GDM1 (cell line): Measurements from ENCODE around the gene EPHA8.

Experiments
- DNase-seq: peaks from one replicate; lab custom pipeline; 2025; lab: John Stamatoyannopoulos, UW

Gene EPHA8

DNA sequence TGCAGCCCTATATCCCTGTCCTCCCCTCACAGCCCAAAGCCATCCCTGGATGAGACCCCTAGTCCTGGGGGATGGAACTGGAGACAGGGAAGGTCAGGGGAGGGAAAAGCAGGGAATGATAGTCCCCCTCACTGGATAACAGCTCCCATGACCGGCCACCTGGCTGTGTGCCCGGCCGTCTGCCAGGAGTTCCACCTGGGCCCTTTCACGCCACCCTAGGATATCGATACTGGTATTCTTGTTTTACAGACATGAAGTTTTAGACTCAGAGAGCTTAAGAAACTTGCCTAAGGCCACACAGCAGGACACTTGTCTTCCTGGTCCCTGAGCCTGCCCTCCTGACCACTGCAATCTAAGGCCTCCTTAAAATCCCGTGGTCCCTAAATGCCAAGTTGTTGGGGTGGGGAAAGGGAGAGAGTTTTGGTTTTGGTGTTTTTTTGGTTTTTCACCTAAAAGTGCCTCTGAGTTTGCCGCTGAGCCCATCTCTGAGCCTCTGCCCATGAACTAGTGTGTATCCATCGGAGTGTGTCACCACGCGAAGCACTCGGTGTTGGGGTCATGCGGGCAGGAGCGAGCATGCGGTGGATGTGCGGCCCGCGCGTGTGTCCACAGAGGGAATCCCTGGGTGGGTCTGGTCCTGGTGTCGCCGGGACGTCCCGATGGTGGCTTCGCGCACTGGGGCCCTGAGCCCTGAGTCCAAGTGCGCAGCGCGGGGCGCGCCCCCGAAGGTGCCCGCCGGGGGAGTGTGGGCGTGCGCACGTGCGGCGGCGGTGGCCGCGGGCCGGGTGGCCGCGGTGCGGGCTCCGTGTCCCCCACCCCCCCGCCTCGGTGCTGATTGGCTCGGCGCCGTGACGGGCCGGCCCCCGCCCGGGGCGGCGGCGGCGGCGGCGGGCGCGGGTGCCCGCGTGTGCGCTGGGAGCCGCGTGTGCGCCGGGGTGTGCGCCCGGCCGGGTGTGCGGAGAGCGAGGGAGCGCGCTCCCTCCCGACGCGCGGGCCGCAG is at the start of gene EPHA8:
EPHA8 (plus strand) TSS at position 906 of the 1,000 bp plus-strand sequence. CDS start 147 bp downstream, outside the sequence.
- no peak for DNase-seq

DNA sequence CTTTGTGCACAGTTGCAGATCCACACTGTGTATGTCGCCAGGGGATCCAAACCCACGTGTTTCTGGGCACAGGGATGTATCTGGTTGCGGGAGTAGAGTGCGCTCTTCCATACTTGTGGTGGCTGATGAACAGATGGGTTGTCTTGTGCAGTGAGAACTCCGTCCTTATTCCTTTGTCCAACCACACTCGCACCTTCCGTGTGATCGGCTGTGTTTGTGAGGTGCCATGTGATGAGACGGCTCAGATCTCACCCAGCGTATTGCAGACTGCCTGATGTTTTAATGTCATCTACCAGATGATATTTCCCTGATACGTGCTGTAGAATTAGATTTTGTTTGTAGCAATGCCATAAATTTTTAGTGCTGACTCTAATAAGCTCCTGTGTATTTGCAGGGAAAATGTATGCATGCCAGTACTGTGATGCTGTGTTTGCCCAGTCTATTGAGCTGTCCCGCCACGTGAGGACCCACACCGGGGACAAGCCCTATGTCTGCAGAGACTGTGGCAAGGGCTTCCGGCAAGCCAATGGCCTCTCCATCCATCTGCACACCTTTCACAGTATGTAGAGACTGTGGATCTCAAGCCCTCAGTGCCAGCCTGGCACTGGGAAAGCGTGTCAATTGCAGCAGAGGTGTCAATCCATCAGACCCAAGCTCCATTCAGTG is 46.2 kb upstream of the EPHA8 start:
- no peak for DNase-seq

DNA sequence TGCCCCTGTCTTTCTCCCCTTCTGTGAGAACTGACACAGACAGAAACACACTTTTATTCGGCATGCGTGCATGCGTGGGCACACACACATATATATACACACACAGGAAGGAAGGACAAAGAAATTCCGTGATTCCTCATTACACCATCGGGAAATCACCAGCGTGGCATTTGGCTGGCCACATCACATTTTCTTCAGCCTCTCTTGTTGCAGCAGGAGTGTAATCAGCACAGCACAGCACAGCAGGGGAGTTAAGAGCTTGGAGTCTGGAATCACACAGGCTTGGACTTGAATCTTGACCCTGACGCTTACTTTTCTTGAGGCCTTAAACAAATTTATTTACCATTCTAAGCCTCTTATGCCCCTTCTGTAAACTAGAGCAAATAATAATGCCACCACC is 45.3 kb upstream of the EPHA8 start:
- DNase-seq = no peak

DNA sequence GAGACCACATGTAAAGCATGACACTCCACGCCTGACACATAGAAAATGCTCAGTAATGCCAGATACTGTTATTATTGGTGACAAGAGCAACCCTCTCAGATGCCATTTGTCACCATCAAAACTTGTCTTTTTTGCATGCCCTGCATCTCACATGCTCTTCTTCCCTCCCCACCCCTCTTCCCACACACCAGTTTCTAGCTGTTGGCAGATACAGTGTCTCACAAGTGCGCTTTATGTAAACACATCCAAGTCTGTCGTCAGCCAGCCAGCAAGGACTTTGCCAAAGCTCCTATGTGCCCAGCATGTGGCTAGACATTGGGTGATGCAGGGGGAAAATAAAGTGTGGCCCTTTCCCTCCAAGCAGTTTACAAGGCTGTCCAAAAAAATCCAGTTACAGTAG is 44.9 kb upstream of the EPHA8 start:
- no peak for DNase-seq

DNA sequence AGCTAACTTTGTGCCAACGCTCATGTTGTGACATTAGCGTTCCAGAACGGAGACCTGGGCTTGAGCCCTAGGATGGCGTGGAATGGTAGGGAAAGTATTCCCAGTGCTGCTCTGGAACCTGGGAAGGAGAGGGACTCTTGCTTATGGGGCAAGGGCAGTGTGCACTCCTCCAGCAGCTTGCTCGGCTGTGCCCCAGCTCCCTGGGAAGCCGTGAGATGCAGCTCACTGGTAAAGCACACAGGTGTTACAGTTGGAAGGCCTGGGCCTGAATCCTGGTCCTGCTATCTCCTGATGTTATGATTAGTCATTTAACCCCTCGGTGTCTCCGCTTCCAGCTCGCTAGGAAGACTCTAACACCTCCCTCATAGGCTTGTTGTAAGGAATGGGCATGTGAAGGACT is 42.4 kb upstream of the EPHA8 start:
- DNase-seq = no peak

DNA sequence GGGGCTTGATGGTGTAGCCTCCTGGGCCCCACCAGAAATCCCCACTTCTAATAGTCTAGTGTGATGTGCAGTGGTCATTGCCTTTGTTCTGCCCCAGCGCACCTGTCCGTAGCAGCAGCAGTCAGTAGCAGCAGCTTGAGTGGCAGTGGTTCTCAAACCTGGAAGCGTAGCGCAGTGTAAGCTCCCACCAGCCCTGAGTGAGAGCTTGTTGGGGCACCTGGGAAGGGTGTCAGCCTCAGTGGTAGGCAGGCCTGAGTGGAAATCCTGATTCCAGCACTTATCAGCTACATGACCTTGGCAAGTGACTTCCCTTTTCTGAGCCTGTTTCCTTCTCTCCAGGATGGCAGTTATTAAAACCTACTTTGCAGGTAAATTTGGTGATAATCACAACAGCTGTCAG is 41.6 kb upstream of the EPHA8 start:
- DNase-seq = no peak

DNA sequence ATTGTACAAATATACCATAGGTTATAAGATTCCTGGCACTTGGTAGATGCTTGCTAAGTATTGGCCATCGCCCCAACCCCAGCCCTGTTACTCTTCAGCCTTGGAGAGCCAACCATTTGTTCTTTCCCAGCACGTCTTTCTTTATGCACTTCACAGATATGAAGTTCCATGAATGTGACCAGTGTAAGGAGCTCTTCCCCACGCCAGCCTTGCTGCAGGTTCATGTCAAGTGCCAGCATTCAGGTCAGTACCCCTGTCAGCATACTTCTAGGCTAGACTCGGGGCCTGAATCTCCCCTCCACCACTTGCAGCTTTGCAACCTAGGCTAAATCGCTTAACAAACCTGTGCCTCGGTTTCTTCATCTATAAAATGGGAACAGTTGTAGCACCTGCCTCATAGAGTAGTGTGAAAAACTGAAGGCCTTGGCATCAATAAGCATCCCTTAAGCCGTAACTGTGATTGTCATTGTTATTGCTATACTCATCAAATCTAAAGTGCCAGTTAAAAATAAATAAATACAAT is 41.0 kb upstream of the EPHA8 start:
- DNase-seq = no peak

DNA sequence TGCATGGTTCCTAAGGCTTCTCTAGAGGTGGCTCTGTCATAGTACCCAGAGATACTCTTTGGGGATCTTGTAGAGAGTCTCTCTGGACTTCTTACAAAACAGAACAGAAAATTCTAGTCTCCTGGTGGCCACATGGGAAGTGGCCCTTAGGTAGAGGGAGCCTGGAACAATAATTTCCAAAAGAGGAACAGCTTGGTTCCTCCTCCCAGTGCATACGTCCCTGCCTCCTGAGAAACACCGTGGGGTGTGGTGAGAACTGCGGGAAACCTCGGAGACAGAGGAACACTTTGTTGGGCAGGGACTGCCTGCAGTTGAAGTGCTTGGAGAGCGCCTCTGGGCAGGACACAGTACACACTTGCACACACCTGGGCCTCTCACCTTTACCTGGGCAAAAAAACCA is 38.8 kb upstream of the EPHA8 start:
- no peak for DNase-seq

DNA sequence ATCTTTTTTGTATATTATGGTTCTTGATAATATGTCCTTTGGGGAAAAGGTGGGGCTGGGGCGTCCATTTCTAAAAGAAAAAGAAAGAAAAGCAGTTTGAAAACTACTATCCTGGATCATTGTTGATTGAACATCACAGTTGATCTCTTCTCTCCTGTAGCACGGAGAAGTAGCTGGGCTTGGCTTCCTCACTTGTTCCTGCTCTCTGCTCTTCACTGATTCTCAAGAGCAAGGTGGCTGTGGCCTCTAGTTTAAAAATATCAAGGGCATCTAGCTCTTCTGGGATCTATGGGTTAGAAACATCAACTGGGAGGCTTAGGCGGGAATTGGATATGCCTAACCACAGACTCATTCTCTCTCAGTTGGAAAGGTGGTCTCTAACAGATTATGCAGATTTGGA is 38.1 kb upstream of the EPHA8 start:
- DNase-seq = no peak

DNA sequence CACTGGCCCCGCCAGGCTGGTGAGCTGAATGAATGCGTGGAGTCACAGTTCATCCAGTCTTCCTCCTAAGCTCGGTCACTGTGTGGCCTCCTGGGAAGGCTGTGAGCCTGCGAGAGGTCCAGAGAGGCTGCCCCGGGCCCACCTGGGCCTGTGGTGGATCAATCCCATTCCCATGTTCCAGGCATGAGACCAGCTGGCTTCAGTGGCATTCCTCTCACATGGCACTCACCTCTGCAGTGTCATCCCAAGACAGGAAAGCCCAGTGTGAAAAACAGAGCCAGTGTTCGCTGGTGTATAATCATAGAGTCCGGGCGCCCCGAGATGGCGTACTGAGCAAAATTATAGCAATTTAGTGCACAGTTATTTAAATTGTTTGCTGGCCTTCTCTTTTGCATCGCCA is 37.6 kb upstream of the EPHA8 start:
- DNase-seq = no peak

DNA sequence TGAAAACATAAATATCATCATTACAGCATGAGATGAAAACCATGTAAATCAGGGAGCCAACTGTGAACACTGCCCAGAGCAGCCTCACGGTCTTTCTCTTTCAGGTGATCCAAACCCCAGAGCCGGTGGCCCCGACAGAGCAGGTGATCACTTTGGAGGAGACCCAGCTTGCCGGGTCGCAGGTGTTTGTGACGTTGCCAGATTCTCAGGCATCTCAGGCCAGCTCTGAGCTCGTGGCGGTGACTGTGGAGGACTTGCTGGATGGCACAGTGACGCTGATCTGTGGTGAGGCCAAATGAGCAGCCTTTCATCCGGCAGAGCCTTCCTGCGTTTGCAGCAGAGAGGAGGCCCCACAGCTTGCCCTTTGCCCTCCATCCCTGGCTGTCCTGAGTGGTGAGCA is 37.2 kb upstream of the EPHA8 start:
- no peak for DNase-seq

DNA sequence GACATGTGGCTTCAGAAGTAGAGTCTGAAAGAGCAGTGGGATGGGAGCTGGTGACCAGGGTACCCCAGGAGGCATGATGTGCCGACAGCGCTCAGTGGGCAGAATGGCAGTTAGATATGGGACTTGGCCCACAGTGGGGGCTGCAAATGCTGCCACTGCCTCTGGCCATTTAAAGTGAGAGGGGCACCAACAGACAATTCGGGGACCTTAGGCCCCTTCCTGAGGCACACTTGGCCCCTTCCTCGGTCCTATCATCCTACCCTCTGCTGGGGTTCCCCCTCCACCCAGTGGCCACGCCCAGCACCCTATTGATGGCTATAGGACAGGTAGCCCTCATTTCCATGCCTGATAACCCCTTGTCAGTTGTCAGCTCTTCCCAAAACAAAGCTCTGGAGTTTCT is 36.6 kb upstream of the EPHA8 start:
- no peak for DNase-seq

DNA sequence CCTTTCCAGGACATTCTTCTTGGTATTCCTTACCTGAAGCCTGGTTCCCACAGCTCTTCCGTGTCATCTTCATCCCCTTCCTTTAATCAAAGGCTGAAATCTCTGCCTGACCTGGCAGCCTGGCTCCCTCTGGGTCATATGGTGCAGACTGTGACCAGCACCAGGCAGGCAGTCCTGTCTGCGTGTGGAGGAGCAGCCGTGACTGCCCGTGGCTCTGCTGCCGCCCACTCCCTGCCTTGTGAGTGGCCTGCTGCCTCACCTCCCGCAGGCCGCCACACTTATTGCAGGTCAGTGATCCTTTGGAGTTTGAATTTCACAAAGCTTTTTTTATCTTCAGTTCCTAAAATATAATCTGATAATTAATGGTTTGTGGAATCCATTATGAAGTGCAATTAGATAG is 36.2 kb upstream of the EPHA8 start:
- DNase-seq = no peak

DNA sequence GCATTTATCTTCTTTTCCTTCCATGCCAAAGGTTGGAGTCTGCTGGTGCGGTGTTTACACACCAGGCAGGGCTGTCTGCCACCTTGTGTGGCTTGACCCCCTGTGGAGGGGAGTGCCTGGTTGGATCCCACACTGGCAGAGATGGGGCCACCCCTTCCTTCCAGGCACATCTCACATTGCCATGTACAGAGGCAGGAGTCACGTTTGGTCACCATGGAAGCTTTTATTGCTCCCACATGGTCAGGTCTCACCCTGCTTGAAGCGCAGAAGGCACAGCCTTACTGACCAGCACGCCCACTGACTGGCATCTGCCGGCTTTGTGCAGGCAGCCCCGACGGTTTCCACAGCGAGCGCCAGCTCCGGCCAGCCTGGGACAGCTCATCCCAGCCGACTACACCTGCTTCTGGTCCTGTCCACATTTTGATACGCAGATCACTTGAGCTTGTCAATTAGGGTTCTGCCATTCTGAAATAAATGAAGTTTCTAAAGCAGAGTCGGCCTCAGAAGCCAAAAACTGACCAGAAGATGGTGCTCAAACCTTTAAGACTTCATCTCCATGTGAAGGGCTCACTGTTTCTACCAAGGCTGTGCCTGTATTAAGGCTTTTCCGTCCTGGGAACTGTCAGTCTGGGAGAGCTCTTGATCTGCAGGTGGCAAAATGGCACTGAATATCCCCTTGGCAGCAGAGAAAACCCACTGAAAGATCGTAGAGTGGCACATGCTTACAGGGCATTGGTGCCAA is 35.6 kb upstream of the EPHA8 start:
- no peak for DNase-seq

DNA sequence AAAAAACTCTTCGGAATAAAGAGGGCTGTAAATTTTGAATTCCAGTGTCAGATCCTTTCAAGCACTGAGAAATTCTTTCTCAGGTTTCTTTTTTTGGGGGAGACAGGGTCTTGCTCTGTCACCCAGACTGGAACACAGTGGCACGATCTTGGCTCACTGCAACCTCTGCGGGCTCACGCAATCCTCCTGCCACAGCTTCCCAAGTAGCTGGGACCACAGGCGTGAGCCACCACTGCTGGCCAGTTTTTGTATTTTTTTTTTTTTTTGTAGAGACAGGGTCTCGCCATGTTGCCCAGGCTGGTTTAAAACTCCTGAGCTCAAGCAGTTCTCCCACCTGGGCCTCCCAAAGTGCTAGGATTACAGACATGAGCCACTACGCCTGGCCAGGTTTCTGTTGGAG is 34.8 kb upstream of the EPHA8 start:
- no peak for DNase-seq

DNA sequence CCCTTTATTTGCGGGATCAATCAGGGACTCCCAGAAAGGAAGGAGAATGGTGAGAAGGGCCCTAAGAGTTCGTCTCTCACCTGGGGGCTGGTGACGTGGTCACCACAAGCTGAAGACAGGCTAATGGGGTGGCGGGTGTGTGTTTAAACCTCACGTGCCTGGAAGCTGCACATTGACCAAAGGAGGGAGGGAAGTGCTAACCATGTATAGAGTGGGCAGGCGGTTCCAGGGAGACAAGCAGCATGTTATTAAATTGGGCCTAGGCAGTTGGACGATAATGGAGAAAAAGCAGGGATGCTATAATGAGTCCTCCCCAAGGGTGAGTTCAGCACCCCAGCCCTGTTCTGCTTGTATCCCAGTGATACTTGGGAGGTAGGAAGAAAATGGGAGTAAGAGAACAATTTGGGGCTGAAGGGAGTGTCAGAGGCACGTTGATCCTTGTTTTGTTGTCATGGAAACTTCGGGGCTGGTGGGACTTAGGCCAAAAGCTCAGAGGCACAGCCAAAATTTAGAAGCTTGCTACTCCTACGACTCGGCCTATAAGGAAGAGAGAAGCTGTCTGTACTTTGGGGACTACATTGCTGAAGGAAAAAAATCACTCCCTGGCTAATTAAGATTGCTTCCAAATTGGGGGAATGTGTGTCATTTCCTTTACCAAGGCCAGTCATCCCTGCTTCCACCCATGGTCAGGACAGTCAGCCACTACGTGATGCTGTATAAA is 33.2 kb upstream of the EPHA8 start:
- DNase-seq = no peak

DNA sequence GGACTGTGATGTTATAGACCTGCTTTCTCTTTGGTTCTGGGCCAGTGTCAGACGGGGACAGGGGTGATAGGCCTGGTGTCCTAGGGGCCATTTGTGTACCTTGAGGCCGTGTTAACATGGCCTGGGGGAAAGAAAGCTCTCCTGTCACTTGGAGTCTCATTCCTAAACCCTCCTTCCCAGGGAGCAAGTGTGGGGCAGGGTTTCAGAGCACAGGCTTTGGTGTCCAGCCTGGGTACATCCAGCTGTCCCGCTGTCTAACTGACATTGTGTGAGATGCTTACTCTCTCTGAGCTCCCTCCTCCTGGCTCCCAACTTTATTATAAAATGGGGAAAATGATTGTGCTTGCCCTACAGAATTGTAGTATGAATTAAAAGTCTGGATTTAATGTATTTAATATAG is 32.6 kb upstream of the EPHA8 start:
- DNase-seq = no peak

DNA sequence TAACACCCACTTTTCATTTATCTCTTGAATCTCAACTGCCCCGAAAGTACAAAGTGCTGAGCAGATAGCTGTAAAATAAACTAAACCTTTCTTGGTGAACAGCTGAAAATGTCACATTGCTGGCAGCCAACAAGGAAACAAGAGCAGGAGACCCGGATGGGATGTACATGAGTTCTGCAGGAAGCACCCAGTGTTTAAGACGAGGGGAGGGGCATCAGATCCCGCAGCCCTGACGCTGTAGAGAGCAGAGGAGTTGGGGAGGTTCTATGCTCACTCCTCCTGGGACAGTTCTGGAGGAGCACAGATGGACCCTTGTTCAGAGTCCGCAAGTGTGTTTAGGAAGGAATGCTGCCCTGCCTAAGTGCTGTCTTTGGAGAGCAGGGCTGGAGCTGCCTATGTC is 32.0 kb upstream of the EPHA8 start:
- DNase-seq = no peak

DNA sequence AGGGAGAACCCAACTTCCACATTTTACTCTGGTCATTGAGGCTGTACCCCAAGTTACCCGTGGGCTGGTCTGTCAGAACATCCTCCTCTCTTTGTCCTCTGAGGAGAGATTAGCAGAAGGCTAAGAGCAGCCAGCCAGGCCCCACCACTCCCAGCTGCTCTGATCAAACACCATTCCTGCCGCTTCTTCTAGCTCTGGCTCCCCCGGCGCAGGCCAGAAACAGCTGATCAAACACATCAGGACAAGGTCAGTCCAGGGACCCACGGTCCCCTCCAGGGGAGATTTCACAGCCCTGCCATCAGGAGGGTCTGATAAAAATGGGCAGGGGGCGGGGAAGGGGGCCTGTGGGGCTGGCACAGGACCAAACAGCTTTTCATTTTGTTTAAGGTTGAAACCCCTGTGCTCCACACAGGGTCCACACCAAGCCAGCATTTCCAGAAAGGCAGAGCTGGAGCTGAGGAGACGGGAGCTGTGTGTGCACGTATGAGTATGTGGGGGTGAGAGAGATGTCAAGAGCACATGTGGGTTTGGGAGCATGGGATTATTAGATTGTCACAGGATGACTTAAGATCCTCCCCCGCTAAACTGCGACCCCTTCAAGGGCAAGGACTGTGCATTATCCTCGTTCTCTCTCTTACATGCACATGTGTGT is 29.9 kb upstream of the EPHA8 start:
- no peak for DNase-seq

DNA sequence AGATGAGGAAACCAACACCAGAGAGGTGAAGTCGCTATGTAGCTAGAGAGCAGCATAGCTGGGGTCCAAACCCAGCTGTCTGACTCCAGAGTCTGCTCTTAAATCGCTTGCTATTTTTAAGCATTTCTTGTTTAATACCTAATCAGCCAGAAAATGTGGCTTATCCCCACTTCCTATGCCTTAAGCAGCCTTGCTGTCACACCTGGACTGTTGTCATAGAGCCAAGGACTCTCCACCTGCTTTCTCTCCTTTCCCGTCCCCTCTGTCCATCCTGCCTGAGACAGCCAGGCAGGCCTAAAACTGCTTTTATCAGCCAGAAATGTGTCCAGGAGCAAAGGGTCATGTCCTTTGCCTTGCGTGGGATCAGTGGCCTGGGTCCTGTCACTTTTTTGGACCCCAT is 28.3 kb upstream of the EPHA8 start:
- DNase-seq = no peak

DNA sequence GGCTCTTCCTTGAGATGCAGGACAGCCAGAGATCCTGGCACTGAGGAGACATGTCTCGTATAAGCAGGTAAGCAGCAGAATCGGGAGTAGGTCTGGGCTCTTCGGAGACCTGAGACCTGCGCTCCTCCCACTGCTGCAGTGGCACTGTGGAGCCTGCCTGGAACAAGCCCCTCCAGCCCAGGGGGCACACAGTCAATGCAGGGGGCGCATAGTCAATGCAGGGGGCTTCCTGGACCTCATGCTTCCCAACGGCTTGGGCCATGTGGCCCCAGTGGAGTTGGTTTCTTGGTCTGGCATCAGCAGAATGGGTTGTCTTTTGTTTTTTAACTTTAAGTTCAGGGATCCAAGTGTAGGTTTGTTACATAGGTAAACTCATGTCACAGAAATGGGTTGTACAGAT is 27.9 kb upstream of the EPHA8 start:
- no peak for DNase-seq
